ENCODE results near the gene ACOT9. TPM values are rescaled to one million over a fixed set of nuclear protein-coding genes. Genes with fewer than 3 reads are reported as not detected.

The ACOT9 gene, protein sequence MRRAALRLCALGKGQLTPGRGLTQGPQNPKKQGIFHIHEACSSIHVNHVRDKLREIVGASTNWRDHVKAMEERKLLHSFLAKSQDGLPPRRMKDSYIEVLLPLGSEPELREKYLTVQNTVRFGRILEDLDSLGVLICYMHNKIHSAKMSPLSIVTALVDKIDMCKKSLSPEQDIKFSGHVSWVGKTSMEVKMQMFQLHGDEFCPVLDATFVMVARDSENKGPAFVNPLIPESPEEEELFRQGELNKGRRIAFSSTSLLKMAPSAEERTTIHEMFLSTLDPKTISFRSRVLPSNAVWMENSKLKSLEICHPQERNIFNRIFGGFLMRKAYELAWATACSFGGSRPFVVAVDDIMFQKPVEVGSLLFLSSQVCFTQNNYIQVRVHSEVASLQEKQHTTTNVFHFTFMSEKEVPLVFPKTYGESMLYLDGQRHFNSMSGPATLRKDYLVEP
- 10 to 100 TPM; 18.4 to 40.7 (median 34.3) TPM for total RNA-seq
- 10 to 100 TPM; 37.2 to 58.3 (median 56.8) TPM for polyA plus RNA-seq
- long read RNA-seq, donor 1, transcript ACOT9-204 (16 exons, 3,117 nt), result major isoform, 6 of 10 reads
- long read RNA-seq, donor 1, partial matches to known transcripts, result 0 of 10 reads
- long read RNA-seq, donor 1, other reads (novel, unspliced or antisense), result 0 of 10 reads
- long read RNA-seq, donor 2, partial matches to known transcripts, result 0 of 4 reads
- long read RNA-seq, donor 2, other reads (novel, unspliced or antisense), result 0 of 4 reads
- long read RNA-seq, donor 3, transcript ACOT9-201 (15 exons, 1,675 nt), result major isoform, 7 of 12 reads
- long read RNA-seq, donor 3, partial matches to known transcripts, result 0 of 12 reads
- long read RNA-seq, donor 3, other reads (novel, unspliced or antisense), result 0 of 12 reads
- long read RNA-seq, donor 4, transcript ACOT9-201 (15 exons, 1,675 nt), result minor isoform, 10 of 37 reads
- long read RNA-seq, donor 4, transcript ACOT9-204 (16 exons, 3,117 nt), result major isoform, 13 of 37 reads
- long read RNA-seq, donor 4, partial matches to known transcripts, result 6 of 37 reads
- long read RNA-seq, donor 4, other reads (novel, unspliced or antisense), result 7 of 37 reads
- long read RNA-seq, donor 5, transcript ACOT9-204 (16 exons, 3,117 nt), result major isoform, 23 of 54 reads
- long read RNA-seq, donor 5, transcript ACOT9-201 (15 exons, 1,675 nt), result minor isoform, 17 of 54 reads
- long read RNA-seq, donor 5, partial matches to known transcripts, result 2 of 54 reads
- long read RNA-seq, donor 5, other reads (novel, unspliced or antisense), result 12 of 54 reads
- long read RNA-seq, donor 6, transcript ACOT9-204 (16 exons, 3,117 nt), result major isoform, 8 of 12 reads
- long read RNA-seq, donor 6, partial matches to known transcripts, result 0 of 12 reads
- long read RNA-seq, donor 6, other reads (novel, unspliced or antisense), result 0 of 12 reads
- long read RNA-seq, donor 7, partial matches to known transcripts, result 0 of 2 reads
- long read RNA-seq, donor 7, other reads (novel, unspliced or antisense), result 0 of 2 reads
- long read RNA-seq, donor 8, partial matches to known transcripts, result 0 of 4 reads
- long read RNA-seq, donor 8, other reads (novel, unspliced or antisense), result 0 of 4 reads
- long read RNA-seq, donor 9, partial matches to known transcripts, result 0 of 4 reads
- long read RNA-seq, donor 9, other reads (novel, unspliced or antisense), result 0 of 4 reads
- long read RNA-seq, donor 10, partial matches to known transcripts, result 0 of 4 reads
- long read RNA-seq, donor 10, other reads (novel, unspliced or antisense), result 0 of 4 reads

DNA sequence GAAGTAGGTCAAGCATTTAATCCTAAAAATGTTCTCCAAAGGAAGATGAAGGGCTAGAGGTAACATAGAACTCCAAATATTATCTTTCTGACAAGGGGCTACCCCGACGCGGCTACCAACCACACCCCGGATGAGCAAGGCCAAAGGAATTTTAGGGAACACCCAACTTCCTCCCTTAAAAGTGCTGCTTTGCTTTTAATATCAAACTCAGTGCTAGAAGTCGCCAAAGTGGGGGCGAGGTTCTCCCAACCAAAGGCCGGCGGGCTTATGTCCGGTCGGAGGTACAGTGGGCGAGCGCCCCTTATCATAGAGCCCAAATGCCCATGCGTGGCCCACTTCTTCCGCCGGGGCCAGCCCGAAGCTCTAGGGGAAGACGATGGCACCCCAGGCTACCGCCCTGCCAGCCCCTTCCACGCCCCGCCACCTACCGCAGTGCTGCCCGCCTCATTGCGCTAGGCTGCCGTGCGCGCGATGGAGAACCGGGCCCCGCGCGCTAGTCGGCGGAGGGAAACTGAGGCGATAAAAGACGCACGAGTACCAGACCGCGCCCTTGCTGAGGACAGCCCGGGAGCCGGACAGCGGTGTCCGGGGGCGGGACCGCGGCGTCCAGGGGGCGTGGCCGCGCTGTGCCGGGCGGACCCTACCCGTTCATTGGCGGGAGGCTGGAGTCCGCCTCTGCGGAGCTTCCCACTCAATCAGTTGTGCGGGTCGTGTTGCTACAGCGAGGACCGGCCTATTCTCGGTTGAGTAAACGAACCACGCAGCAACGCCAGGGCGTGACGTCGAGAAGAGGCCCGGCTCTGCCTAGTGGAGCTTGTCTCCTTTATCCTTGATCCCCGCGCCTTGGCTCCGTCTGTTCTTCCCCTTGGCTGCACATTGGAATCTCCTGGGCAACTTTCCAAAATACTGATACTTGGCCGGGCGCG is at the start of gene ACOT9:
Gene ACOT9 (minus strand): TSS at position 580 of the 926 bp plus-strand sequence. CDS start 132 bp downstream, at position 448.
- WGBS, 4 donors, result 0 to 36% (median 28%) methylated on average over 44 to 73 of the region's 73 CpGs; no CpG with 5 or more reads in 1 of the 4 donors
- Histone ChIP-seq H3K36me3 (replicated peaks in 1 of 2) (no peaks in the 10 kb centered on the region), H3K4me1 (replicated peaks in 1 of 2) (no peaks in the 10 kb centered on the region), H3K27me3 (no peaks in the 10 kb centered on the region), H3K27ac (peak within 1 kb of the TSS; percentile 76 to 93 (median 85)), H3K4me3 (peak within 1 kb of the TSS in 3 of 4 donors; percentile 8 to 64 (median 47)), H3K9me3 (replicated peaks in 1 of 3) (no peaks in the 10 kb centered on the region)
- peak; percentile 60 to 82 for TF ChIP-seq POLR2A (IDR thresholded peaks at IDR 0.05)
- TF ChIP-seq, protein P1, sequence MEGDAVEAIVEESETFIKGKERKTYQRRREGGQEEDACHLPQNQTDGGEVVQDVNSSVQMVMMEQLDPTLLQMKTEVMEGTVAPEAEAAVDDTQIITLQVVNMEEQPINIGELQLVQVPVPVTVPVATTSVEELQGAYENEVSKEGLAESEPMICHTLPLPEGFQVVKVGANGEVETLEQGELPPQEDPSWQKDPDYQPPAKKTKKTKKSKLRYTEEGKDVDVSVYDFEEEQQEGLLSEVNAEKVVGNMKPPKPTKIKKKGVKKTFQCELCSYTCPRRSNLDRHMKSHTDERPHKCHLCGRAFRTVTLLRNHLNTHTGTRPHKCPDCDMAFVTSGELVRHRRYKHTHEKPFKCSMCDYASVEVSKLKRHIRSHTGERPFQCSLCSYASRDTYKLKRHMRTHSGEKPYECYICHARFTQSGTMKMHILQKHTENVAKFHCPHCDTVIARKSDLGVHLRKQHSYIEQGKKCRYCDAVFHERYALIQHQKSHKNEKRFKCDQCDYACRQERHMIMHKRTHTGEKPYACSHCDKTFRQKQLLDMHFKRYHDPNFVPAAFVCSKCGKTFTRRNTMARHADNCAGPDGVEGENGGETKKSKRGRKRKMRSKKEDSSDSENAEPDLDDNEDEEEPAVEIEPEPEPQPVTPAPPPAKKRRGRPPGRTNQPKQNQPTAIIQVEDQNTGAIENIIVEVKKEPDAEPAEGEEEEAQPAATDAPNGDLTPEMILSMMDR (IDR thresholded peaks at IDR 0.05), result peak in 1 of 6 experiments; percentile 8
- intact Hi-C loops (cut with DNase I), result no loop called here
- DNase-seq, result peak; percentile 89 to 98 (median 97)

DNA sequence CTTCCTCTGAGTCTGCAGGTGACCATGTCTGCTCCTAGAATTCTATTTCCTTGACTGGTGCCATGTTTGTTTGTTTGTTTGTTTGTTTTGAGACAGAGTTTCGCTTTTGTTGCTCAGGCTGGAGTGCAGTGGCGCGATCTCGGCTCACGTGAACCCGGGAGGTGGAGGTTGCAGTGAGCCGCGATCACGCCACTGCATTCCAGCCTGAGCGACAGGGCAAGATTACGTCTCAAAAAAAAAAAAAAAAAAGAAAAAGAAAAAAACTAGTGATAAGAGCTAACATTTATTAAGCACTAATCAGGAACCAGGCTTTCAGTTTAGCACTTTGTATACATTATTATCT is 47.0 kb upstream of the ACOT9 start:
- TF ChIP-seq POLR2A (IDR thresholded peaks at IDR 0.05), result no peak
- TF ChIP-seq, protein P1 (IDR thresholded peaks at IDR 0.05), result no peak
- no peaks in the 10 kb centered on the region for H3K9me3 ChIP-seq (replicated peaks in 1 of 3)
- no peaks in the 10 kb centered on the region for H3K36me3 ChIP-seq (replicated peaks in 1 of 2)
- no peaks in the 10 kb centered on the region for H3K4me1 ChIP-seq (replicated peaks in 1 of 2)
- no peak overlapping the region for H3K27ac ChIP-seq
- 87 to 98% (median 92%) methylated on average over 10 to 11 of the region's 11 CpGs for WGBS, 4 donors
- H3K27me3 ChIP-seq, result no peaks in the 10 kb centered on the region
- no peak for DNase-seq
- intact Hi-C loops (cut with DNase I), result no loop called here
- H3K4me3 ChIP-seq, result no peak overlapping the region

DNA sequence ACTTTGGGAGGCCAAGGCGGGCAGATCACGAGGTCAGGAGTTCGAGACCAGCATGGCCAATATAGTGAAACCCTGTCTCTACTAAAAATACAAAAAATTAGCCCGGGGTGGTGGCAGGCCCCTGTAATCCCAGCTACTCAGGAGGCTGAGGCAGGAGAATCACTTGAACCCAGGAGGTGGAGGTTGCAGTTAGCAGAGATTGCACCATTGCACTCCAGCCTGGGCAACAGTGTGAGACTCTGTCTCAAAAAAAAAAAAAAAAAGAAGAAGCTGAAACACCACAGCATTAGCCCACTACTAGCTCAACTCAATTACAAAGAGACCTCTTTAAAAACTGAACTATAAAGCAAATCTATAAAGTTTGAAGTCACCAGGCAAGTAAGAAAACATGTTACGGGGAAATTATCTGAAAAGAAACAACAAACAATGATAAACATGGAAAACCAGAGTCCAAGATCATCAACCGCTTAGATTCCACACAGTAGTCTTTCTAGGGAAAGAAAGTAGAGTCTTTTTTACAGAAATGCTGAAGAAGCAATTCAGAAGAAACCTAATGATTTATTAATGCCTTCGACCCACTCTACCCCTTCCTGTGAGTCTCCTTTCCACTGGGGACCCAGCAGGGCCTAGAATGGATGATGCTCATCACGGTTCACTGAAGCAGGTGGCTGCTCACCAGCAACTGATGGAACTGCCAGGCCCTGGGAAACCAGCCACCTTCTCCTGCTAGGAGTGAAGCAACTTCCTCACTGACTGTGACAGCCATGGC is 46.5 kb upstream of the ACOT9 start:
- TF ChIP-seq, protein P1 (IDR thresholded peaks at IDR 0.05), result no peak
- no peak for TF ChIP-seq POLR2A (IDR thresholded peaks at IDR 0.05)
- WGBS, 4 donors, result 79 to 94% (median 83%) methylated on average over 7 to 8 of the region's 8 CpGs
- Histone ChIP-seq H3K36me3 (replicated peaks in 1 of 2) (no peaks in the 10 kb centered on the region), H3K27me3 (no peaks in the 10 kb centered on the region), H3K4me1 (replicated peaks in 1 of 2) (no peaks in the 10 kb centered on the region), H3K27ac (no peak overlapping the region), H3K4me3 (no peak overlapping the region), H3K9me3 (replicated peaks in 1 of 3) (no peaks in the 10 kb centered on the region)
- no peak for DNase-seq
- intact Hi-C loops (cut with DNase I), result loop anchor here in 1 of 2 donors (10.0 kb wide), 1 partner anchor 115 kb away; the partner anchor contains the start of genes APOO and CXorf58
